ENCODE results near the gene RNF145. TPM values are rescaled to one million over a fixed set of nuclear protein-coding genes. Genes with fewer than 3 reads are reported as not detected.

Gene RNF145
- total RNA-seq, 1 experiment from 2014 or later: 122 TPM

DNA sequence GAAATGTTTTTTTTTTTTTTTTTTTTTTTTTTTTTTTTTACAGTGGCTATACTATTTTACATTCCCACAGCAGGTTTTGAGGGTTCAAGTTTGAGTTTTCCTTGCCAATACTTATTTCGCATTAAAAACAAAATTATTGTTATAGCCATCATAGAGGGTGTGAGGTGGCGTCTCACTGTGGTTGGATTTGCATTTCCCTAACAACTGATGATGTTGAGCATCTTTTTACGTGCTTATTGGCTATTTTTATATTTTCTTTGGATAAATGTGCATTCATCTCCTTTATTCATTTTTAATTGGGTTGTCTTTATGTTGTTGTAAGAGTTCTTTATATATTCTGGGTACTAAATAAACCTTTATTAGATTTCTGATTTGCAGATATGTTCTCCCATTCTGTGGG is 34.8 kb upstream of the RNF145 start:
- Mint-ChIP-seq H3K4me3 (ENCODE audit: unreplicated experiment) (no peak overlapping the region), H3K9me3 (ENCODE audit: unreplicated experiment) (no peaks in the 10 kb centered on the region), H3K4me1 (ENCODE audit: insufficient read depth, unreplicated experiment) (peaks cover 37% of the 10 kb centered on the region), H3K27ac (ENCODE audit: low read depth, unreplicated experiment) (no peak overlapping the region), H3K27me3 (ENCODE audit: insufficient read depth, unreplicated experiment) (no peaks in the 10 kb centered on the region), H3K36me3 (ENCODE audit: insufficient read depth, unreplicated experiment) (peaks cover 7% of the 10 kb centered on the region)
- no peak for DNase-seq (ENCODE audit: unreplicated experiment)
- ChIA-PET CTCF (interaction anchor here (0.7 to 1.6 kb wide), 3 partner anchors 13 to 33 kb away, joined by 3 to 7 read pairs (median 6); no protein-coding TSS in a partner anchor), POLR2A (interaction anchor here (0.6 to 3.7 kb wide), 10 partner anchors 12 to 37 kb away, joined by 3 to 26 read pairs (median 4); no protein-coding TSS in a partner anchor)
- intact Hi-C loops (cut with micrococcal nuclease): no loop called here
- TF ChIP-seq, protein P1, sequence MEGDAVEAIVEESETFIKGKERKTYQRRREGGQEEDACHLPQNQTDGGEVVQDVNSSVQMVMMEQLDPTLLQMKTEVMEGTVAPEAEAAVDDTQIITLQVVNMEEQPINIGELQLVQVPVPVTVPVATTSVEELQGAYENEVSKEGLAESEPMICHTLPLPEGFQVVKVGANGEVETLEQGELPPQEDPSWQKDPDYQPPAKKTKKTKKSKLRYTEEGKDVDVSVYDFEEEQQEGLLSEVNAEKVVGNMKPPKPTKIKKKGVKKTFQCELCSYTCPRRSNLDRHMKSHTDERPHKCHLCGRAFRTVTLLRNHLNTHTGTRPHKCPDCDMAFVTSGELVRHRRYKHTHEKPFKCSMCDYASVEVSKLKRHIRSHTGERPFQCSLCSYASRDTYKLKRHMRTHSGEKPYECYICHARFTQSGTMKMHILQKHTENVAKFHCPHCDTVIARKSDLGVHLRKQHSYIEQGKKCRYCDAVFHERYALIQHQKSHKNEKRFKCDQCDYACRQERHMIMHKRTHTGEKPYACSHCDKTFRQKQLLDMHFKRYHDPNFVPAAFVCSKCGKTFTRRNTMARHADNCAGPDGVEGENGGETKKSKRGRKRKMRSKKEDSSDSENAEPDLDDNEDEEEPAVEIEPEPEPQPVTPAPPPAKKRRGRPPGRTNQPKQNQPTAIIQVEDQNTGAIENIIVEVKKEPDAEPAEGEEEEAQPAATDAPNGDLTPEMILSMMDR (IDR thresholded peaks at IDR 0.05; ENCODE audit: unreplicated experiment): no peak
- no TSS peak for BruUV-seq (replicated peaks)

DNA sequence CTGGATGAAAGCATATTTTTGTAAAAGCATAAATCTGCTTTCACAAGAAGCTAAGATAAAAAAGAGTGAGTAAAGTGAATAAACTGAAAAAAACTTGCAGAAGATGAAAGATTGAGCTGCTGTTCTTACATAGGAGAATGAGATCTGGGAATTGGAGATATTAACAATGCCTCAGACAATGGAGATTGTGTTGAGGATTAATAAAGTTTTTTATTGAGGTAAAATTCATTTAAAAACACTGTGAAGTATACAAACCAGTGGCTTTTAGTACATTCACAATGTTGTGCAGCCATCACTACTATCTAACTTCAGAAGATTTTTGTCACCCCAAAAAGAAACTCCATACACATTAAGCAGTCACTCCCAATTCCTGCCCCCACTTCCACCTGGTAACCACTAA is 34.0 kb upstream of the RNF145 start:
- H3K4me3 Mint-ChIP-seq (ENCODE audit: unreplicated experiment): no peak overlapping the region
- no peak for DNase-seq (ENCODE audit: unreplicated experiment)
- H3K9me3 Mint-ChIP-seq (ENCODE audit: unreplicated experiment): no peaks in the 10 kb centered on the region
- peaks cover 32% of the 10 kb centered on the region for H3K4me1 Mint-ChIP-seq (ENCODE audit: insufficient read depth, unreplicated experiment)
- H3K36me3 Mint-ChIP-seq (ENCODE audit: insufficient read depth, unreplicated experiment): peaks cover 5% of the 10 kb centered on the region
- ChIA-PET POLR2A (interaction anchor here (1.1 to 3.2 kb wide), 7 partner anchors 9 to 40 kb away, joined by 3 to 14 read pairs (median 7); partner anchors contain the start of gene UBLCP1), CTCF (interaction anchor here (0.7 to 1.3 kb wide), 7 partner anchors 12 to 1219 kb away, joined by 3 to 6 read pairs (median 3); no protein-coding TSS in a partner anchor)
- intact Hi-C loops (cut with micrococcal nuclease): no loop called here
- TF ChIP-seq, protein P1 (IDR thresholded peaks at IDR 0.05; ENCODE audit: unreplicated experiment): no peak
- no peak overlapping the region for H3K27ac Mint-ChIP-seq (ENCODE audit: low read depth, unreplicated experiment)
- H3K27me3 Mint-ChIP-seq (ENCODE audit: insufficient read depth, unreplicated experiment): no peaks in the 10 kb centered on the region
- BruUV-seq (replicated peaks): no TSS peak

DNA sequence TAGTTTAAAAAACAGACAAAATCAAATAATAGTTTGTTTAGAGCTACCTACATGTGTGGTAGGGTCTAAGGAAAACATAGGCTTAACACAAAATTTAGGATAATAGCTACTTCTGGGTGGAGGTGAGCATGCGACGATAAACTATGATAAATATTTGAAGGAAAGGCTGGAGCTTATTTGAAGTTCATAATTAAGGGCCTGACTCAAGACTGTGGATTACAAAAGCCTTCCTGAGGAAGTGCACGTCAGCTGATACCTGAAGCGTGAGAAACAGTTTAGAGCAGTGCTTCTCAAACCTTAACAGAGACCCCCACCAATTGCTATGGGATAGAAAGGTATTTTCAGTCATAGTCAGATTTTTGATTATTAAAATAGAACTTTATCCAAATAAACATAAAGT is 33.3 kb upstream of the RNF145 start:
- no peak for DNase-seq (ENCODE audit: unreplicated experiment)
- no TSS peak for BruUV-seq (replicated peaks)
- Mint-ChIP-seq H3K9me3 (ENCODE audit: unreplicated experiment) (no peaks in the 10 kb centered on the region), H3K27ac (ENCODE audit: low read depth, unreplicated experiment) (no peak overlapping the region), H3K4me3 (ENCODE audit: unreplicated experiment) (no peak overlapping the region), H3K4me1 (ENCODE audit: insufficient read depth, unreplicated experiment) (peaks cover 32% of the 10 kb centered on the region), H3K27me3 (ENCODE audit: insufficient read depth, unreplicated experiment) (no peaks in the 10 kb centered on the region), H3K36me3 (ENCODE audit: insufficient read depth, unreplicated experiment) (no peaks in the 10 kb centered on the region)
- CTCF ChIA-PET: interaction anchor here (0.6 to 1.3 kb wide), 7 partner anchors 9 to 1219 kb away, joined by 3 to 5 read pairs (median 3); no protein-coding TSS in a partner anchor
- intact Hi-C loops (cut with micrococcal nuclease): no loop called here
- POLR2A ChIA-PET: interaction anchor here (0.6 to 3.2 kb wide), 10 partner anchors 9 to 240 kb away, joined by 3 to 14 read pairs (median 5); partner anchors contain the start of gene UBLCP1
- TF ChIP-seq, protein P1 (IDR thresholded peaks at IDR 0.05; ENCODE audit: unreplicated experiment): no peak

DNA sequence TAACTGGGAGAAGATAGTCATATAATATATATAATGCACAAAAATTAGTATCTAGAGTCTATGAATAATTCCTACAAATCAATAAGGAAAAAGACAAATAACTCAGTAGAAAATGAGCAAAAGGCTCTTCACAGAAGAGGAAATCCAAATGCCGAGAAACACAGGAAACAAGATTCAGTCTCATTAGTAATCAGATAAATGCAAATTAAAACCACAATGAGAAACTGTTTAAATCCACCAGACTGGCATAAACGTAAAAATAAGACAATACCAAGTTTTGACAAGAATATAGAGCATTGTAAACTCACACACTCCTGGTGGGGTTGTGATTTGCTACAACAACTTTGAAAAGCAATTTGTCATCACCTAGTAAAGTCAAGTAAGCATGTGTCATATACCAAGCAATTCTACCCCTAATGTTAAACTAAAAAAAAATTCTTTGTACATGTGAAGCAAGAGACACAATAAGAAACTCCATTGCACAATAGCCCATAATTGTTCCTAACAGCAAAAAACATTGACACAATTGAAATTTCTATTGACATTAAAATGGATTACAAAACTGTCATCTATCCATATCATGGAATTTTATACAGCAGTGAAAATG is 32.7 kb upstream of the RNF145 start:
- Mint-ChIP-seq H3K4me1 (ENCODE audit: insufficient read depth, unreplicated experiment) (peaks cover 32% of the 10 kb centered on the region), H3K27me3 (ENCODE audit: insufficient read depth, unreplicated experiment) (no peaks in the 10 kb centered on the region), H3K27ac (ENCODE audit: low read depth, unreplicated experiment) (no peak overlapping the region), H3K4me3 (ENCODE audit: unreplicated experiment) (no peak overlapping the region), H3K36me3 (ENCODE audit: insufficient read depth, unreplicated experiment) (no peaks in the 10 kb centered on the region), H3K9me3 (ENCODE audit: unreplicated experiment) (no peaks in the 10 kb centered on the region)
- intact Hi-C loops (cut with micrococcal nuclease): no loop called here
- ChIA-PET POLR2A (interaction anchor here (0.7 to 3.8 kb wide), 8 partner anchors 10 to 80 kb away, joined by 3 to 22 read pairs (median 6); partner anchors contain the start of gene UBLCP1), CTCF (interaction anchor here (0.6 to 1.3 kb wide), 3 partner anchors 10 to 313 kb away, joined by 3 to 5 read pairs (median 3); no protein-coding TSS in a partner anchor)
- BruUV-seq (replicated peaks): no TSS peak
- TF ChIP-seq, protein P1 (IDR thresholded peaks at IDR 0.05; ENCODE audit: unreplicated experiment): no peak
- peak; percentile 41 for DNase-seq (ENCODE audit: unreplicated experiment)
